Measurements from ENCODE around the gene TUBB1.
"Not testable (repeated sequence)": the region's sequence is repeated elsewhere in the genome, so short reads cannot be mapped to it uniquely, and the experiment has no call there.

TUBB1 gene

DNA sequence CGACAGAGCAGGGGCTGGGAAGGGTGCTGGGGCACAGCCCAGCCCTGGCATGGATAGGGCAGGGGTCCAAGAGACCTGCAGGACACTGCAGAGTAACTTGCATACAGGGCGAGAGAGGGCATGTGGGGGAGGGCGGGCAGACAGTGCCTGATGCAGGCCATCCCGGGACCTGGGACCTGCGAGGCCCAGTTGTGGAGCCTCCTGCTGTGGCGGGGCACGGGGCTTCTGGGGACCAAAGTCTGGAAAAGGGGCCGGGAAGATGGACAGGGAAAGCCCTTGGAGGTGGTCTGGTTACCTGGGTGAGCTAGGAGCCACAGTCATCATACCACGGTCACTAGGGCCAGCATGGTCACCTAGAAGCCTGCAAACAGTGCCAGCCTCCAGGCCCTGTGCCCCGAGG lies 412 bp upstream of the TUBB1 start:
- no peak for DNase-seq (ENCODE audit: low read depth in 3 of 3)

DNA sequence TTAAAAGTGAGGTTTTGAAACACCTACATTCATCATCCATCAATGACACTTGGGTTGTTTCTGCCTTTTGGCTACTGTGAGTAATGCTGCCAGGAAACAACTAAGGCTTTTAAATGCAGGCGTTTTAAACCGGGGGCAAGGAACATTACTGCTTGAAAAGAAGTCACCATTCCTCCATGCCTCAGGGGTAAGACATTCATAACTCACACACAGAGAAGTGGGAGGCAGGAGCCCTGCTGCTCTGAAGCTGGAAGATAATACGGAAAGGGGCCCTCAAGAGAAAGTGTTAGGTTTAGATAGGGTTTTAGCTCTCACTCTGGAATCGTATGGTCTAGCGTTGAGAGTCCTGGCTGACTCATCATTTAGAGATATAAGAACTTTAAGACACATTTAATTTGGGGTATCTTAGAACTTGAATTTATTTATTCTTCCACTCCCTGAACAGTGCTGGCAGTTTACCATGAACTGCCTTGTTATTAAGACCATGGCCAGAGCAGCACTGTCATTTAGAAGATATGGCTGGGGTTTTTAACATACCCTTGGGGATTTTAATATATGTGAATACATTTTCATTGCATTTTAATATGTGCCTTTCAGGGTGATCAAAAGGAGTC lies 1.8 kb downstream of the TUBB1 start:
- no peak for DNase-seq (ENCODE audit: low read depth in 3 of 3)

DNA sequence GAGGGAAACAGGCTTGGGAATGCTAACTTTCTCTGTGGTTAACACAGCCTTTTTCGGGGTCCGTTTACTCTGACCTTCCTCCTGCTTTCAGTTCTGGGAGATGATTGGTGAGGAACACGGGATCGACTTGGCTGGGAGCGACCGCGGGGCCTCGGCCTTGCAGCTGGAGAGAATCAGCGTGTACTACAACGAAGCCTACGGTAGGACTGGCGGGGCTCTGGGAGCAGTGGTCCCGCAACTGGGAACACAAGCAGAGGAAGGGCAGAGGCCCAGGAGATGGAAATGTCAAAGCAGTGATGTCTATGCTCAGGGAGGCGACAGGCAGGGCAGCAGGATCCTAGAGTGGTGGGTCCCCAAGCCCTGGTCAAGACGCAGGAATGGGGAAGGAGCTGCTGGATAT lies 3.5 kb downstream of the TUBB1 start:
- DNase-seq (ENCODE audit: low read depth in 3 of 3), result no peak

DNA sequence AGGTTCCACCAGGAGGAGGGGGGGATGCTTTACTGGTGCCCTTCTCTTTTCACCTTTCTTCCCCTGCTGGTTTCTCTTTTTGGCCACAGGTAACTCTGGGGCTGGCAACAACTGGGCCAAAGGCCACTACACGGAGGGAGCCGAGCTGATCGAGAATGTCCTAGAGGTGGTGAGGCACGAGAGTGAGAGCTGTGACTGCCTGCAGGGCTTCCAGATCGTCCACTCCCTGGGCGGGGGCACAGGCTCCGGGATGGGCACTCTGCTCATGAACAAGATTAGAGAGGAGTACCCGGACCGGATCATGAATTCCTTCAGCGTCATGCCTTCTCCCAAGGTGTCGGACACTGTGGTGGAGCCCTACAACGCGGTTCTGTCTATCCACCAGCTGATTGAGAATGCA lies 4.4 kb downstream of the TUBB1 start:
- no peak for DNase-seq (ENCODE audit: low read depth in 3 of 3)

DNA sequence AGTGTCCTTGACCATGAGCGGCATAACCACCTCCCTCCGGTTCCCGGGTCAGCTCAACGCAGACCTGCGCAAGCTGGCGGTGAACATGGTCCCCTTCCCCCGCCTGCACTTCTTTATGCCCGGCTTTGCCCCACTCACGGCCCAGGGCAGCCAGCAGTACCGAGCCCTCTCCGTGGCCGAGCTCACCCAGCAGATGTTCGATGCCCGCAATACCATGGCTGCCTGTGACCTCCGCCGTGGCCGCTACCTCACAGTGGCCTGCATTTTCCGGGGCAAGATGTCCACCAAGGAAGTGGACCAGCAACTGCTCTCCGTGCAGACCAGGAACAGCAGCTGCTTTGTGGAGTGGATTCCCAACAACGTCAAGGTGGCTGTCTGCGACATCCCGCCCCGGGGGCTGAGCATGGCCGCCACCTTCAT lies 4.9 kb downstream of the TUBB1 start:
- no peak for DNase-seq (ENCODE audit: low read depth in 3 of 3)

DNA sequence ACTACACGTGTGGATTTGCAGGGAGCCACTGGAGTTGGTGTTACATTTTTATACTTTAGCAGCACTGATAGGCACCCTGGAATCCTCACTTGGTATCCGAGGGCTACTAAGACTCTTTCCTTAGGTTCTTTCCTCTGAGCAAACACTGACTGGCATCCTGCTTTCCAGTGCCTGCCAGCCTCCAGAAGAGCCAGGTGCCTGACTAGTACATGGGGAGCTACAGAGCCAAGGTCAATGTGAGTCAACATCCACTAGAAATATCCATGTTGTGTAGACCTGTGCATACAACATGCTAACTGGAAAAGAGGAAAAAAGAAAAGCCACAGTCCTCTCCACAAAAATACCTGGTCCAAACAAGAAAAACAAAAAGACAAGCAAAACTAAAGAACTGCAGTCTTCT lies 5.9 kb downstream of the TUBB1 start:
- DNase-seq (ENCODE audit: low read depth in 3 of 3), result no peak

DNA sequence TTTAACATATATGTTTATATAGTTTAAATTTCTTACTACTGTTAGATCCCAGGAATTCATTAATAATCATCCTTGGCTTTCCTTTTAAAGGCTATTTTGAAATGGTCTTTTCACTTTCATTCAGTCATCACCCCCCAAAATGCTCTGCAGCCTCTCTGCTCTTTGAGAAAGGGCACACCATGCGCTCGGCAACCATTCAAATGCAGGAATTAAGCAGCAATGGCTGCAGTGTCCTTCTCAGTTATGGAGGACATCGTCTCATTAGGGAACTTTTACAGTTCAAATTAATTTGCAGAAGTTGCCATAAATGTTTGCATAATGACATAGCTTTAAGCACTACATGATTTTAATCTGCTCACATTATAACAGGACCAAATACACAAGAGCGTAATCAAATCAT lies 6.3 kb downstream of the TUBB1 start:
- no peak for DNase-seq (ENCODE audit: low read depth in 3 of 3)

DNA sequence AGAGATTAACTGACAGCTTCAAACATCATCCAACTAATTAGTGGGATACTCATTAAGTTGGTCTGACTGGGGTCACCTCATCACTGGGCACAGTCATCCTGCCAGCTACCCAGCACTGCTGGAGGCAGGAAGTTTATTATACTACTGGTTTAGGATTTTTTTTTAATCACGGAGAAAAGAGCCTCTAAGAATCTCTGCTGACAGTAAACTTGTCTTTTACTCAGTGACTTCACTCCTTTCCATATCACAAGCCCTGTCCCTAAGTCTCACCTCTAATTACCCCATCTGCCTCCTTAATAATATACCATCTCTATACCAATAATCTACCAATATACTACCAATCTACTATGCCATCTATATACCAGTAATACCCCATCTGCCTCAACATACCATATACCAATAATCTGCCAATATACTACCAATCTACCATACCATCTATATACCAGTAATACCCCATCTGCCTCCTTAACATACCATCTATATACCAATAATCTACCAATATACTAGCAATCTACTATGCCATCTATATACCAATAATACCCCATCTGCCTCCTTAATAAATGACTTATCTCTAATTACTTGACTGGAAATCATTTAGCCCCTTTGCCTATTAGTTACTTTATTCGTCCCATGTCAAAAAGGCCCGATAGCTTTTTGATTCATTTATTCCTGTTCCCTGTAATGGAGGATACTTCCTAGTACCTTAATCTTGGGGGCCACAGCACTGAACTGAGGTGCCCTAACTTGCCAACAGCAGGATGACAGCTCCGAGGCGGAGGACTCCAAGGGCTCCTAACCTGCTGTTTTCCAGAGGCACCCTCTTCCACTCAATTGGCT lies 7.9 kb downstream of the TUBB1 start:
- DNase-seq (ENCODE audit: low read depth in 3 of 3), result no peak

DNA sequence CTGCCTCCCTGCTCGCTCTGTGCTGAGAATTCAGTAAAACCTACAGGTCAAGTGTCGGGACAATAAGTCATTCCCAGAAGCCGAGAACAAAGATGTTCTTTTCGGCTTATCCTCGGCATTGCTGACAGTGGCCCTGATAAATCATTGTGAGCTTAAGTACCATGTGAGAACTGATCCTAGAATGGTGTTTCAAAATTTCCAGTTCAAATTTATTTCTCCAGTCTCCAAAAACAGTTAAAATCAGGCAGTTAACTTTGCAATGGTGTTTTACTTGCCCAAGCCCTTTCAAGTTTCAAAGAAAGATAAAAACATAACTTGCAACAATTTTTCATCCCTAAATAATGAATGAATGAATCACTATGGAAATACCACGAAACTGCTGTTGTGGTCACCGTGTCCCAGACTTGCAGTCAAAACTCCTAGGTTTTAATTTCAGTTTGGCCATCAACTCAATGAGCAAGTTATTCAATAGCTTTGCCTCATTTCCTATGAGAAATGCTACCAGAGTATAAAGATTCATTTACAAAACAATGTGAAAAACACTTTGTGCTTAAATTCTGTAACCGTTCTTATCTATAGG lies 8.6 kb downstream of the TUBB1 start:
- no peak for DNase-seq (ENCODE audit: low read depth in 3 of 3)

DNA sequence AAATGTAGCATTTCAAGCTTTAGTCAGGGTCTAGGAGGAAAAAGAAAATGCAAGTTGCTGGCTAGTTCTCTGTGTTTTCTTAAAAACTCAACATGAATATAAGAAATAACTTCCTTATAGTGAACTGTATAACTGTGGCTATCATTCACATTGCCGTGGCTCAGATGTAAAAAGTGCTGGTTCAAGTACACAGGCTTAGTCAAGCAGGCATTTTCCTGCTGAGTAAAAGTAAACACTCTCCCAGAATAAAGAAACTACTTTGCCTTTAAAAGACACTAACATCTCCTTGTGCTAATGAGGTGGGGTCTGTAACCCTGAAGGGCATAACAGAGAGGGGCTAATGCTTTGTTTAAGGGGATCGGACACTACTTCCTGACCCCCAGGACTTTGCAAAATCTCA lies 9.6 kb downstream of the TUBB1 start:
- DNase-seq (ENCODE audit: low read depth in 3 of 3), result no peak

DNA sequence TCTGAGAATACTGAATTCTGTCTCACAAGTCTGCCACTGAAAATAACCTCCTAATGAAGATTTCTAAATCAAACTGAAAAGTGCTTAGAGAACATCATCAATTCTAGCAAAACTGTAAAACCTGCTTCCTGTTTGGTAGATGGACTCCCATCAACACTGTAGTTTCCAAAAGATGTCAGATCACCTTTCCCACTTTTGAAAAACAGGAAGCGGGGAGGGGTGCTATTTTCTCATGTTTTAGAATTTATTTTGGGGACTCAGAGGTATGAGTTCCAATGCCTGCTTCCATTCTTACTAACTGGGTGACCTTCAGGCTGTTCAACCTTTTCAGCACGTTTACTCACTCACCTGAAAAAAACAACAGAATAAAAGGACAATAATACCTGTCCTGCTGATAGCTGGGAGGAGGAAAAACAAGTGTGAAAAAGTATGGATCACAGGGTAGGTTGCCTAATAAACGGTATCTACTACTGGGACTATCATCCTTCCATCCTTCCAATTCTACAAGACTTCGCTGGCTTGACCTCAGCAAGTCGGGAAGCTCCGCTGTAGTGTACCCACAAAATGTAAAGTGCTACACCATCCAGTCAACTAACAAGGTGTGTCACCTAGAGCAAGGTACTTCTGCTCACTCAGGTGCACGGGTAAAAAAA lies 11.8 kb downstream of the TUBB1 start:
- DNase-seq (ENCODE audit: low read depth in 3 of 3), result no peak

DNA sequence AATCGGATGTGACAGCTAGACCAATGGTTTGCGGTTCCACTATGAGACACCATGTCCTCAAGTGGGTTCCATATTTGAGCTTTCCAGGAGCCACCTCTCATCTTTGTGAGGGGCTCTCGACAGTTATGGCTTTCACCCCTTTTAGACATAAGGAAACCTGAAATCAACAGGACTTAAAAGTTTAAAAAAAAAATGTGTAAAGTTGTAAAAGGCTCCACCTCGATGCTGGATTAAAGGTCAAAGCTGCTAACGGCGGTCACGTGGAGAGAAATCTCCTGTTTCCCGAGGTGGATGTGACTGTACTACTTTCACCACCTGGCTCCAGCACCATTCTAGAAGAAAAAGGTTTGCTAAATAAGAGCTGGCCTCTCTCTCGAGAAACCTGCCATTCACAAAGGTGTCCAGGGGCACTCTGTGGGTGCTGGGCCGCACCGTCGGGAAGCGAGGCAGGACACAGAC lies 12.4 kb downstream of the TUBB1 start:
- no peak for DNase-seq (ENCODE audit: low read depth in 3 of 3)

DNA sequence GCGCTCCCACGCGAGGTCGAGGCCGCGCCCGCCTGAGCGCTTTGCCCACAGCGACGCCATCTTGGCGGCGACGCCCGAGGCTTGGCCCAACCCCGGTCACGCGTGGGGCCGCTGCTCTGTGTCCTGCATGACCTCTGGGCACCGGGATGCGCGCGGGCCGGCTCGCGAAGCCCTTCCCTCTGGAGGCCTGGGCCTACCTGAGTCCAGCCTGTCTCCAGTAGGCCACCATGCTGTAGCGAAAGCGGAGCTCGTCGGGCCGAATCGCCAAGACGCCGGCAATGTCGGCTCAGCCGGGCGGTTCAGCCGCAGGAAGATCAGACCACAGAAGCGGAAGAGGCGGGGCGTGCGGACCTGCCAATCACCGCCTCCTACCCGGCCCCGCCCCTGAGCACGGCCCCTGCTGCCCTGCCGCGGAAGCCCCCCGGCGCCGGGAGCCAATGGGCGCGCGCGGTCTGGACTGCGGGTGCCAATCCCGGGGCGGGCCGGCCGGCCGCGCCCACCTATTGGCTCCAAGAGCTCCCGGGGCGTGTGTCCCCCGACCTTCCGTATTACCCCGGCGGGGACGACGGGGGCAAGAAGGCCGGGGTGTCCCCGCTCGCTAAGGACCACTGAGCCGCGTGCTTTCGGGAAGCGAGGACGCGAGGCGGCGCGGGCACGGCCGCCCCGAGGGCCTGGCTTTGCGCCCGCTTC lies 12.9 kb downstream of the TUBB1 start, which contains the start of gene ATP5F1E:
Gene ATP5F1E, minus strand, starts transcription at position 313 of the 690 bp plus-strand sequence. Its CDS starts 84 bp downstream, at position 229.
- peak; percentile 94 to 95 (median 95) for DNase-seq (ENCODE audit: low read depth in 3 of 3)

DNA sequence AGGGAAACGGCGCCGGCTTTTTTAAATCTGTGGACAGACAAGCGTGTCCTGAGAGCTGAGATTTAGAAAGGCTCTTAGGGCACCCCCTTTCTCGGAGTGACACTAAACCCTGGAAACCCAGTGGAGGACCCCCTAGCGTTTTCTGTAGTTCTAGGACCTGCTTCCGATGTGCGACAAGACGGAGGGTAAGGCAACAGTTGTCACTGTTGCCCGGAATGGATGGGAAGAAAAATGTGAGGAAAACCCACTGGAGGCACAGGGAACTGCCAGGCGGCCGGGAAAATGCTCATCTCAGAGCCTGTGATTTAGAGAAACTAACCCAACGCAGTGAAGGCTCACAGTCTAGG lies 13.5 kb downstream of the TUBB1 start:
- no peak for DNase-seq (ENCODE audit: low read depth in 3 of 3)

DNA sequence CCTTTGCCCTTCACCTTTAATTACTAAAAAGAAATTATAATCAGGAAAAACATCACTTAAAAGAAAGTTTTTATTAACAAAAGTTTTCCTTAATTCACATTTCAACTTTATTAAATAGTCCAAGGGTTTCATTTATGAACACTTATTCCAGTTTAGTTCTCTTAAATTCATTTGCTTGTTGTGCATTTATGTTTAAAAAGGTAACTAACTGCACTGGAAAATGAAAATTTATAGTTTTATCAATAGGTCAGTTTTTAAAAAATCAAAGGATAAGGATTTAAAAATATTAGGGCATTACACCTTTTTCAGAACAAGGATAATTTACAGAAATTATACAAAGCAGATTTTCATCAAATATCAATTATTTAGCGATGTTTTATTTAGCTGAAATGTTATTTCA lies 13.9 kb downstream of the TUBB1 start:
- no peak for DNase-seq (ENCODE audit: low read depth in 3 of 3)

DNA sequence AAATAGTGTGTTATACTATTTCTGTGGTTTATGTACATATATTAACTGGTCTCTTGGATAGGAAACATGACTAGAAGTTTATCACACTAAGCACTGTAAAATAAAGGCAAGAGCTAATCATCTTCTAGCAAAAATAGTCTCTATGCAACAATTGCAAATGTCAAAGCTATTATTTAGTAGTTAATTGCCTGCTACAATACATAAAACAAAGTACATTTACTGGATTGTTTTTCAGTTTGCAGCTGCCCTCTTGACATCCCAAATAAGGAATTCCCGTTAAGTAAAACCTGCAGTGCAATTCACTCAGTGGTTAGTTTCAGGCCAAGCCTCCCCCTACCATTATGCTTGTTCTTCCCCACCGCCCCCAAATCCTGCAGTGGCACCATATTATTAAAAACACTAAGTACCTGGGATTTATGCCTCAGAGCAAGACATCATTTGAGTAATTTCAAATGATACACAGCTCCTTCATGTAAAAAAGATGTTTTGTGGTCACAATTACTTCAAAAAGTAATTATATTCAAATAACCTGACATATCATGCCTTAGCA lies 14.5 kb downstream of the TUBB1 start:
- DNase-seq (ENCODE audit: low read depth in 3 of 3), result no peak

DNA sequence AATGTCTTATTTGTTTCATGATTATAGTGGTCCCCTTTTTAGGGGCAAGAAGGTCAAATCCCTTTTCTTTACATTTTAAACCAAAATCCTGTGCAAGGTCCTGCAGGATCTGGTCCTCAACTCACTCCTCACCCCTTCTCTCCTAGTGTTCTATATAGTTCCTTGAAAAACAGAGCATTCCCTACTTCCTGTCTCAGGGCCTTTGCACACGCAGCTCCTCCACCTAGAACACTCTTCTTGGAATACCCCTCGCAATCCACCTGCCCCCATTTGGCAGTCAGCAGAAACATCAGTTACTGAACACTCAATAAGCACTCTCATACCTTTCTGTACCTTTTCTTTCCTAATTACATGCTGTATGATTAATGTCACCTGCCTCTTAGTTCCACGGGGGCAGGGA lies 16.2 kb downstream of the TUBB1 start:
- no peak for DNase-seq (ENCODE audit: low read depth in 3 of 3)

DNA sequence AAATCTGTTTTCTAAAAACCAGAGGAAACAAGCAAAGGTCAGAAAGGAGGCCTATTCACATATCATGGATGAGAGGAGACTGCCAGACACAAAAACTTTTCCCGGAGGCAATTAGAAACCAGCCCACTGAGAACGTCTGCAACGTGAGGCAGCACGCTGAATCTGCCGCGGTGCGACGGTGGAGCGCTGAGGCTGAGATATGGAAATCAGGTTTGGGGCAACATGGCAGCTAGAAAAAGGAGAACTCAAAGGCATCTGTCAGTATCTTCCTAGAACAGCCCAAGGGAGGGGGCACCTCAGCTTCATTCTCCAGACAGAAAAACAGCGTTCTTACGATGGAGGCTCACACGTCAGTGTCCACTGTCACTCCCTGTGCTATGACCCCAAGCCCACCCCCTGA lies 18.2 kb downstream of the TUBB1 start:
- no peak for DNase-seq (ENCODE audit: low read depth in 3 of 3)

DNA sequence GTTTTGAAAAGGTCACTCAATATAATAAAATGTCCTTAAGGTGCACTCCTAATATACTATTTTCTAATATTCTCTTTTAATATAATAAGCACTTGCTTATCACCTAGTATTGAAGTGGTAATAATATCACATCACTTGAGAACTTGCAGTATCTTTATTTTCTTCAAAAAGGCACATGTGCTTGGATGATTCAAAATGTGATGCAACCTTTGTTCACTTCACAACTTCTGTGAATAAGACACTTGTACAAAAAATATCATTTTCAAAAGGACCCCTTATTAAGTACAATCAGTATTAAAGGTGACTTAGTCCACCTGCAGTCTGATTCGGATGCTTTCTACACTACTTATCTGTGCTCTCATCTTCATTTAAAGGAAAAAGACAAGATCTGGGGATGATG lies 20.0 kb downstream of the TUBB1 start:
- DNase-seq (ENCODE audit: low read depth in 3 of 3), result no peak

DNA sequence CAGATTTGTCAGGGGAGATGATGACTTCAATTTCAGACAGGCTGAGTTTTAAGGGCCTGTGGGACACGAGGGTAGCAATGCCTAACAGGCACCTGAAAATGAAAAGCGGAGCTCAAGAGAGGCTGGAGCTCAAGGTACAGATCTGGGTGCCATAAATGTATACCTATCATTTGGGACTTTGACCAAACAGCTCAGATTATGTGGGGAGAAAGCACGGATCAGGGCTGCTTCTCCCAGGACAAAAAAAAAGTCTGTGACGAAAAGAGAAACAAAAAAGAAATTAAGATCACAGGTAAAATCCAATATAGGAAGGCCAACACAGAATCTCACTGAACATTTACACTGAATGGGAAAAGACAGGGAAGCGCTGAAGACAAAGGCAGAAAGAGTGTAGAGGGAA lies 21.4 kb downstream of the TUBB1 start:
- no peak for DNase-seq (ENCODE audit: low read depth in 3 of 3)

DNA sequence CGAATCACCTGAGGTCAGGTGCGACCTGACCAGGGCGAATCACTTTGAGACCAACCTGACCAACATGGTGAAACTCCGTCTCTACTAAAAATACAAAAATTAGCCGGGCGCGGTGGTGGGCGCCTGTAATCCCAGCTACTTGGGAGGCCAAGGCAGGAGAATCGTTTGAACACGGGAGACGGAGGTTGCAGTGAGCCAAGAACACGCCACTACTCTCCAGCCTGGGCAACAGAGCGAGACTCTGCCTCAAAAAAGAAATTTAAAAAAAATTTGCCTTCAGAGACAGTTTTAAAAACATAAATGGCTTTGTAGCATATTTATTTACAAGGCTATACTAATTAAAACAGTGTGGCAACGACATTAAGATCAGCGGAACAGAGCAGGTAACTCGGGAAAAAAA lies 22.3 kb downstream of the TUBB1 start:
- DNase-seq (ENCODE audit: low read depth in 3 of 3), result not testable (repeated sequence)
